Erythroblast (primary cell): ENCODE data around the gene C2CD2.

ENCODE experiments used
- DNase-seq, 2 experiments: peaks; one replicate each; lab custom pipeline; 2025; lab: John Stamatoyannopoulos, UW
- GATA1 ChIP-seq: IDR thresholded peaks from 2 replicates; pipeline ENCODE4 v1.6.1; 2011; ENCODE audit warnings: low read depth, mild to moderate bottlenecking, control low read depth, low read length, moderate library complexity
- POLR2A ChIP-seq: IDR thresholded peaks from 2 replicates; pipeline ENCODE4 v1.6.1; 2011; ENCODE audit warnings: mild to moderate bottlenecking, low read length

C2CD2 gene

DNA sequence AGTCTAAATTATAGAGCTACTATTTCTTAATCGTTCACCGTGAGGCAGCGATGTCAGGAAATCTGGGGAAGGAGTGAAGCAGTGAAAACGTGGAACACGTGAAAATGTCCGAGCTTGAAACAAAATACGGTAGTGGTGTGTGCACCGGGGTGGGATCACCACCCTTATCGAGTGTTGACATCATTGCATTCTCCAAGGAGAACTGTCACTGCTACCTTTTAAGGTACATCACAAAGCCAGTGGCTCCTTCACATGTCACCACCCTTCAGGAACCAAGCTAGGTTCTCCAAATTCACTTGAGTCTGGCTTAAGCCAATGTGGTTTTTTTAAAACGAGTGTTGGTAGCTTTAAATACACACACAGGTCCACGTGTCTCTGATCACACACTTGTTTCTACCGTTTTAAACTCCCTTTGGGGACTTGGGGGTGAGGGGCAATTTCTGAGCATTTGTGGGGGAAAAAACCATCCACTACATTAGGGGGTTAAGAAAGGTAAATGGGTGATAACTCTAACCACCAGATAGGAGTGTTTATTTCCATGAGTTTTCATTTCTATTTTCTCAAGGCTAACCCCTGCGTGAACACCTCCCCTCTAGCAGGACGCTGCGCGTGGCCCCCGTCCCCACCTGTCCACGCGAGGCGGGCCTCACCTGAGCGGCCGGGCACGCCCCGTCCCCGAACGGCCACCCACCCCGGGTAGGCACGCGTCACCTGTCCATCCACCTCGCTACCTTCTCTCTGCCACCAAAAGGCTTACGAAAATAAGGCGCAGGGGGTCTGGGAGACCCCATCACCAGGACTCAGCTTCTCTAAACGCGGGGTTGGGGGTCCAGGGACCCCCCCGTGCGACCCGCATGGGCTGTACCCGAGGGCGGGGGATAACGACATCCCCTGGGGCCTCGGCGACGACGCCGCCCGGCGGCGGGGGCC is 75.7 kb downstream of the C2CD2 start:
- peak; percentile 52 to 57 for DNase-seq
- no peak for TF ChIP-seq POLR2A

- DNase-seq: no peak
- no peak for TF ChIP-seq POLR2A
- TF ChIP-seq GATA1: no peak
These were observed 76.7 kb downstream of the C2CD2 start for GRCh38 chr21:41876928-41877652.

GRCh38 chr21:41876396-41876795 is 77.4 kb downstream of the C2CD2 start:
- DNase-seq: no peak
- TF ChIP-seq GATA1 (no peak), POLR2A (no peak)

DNA sequence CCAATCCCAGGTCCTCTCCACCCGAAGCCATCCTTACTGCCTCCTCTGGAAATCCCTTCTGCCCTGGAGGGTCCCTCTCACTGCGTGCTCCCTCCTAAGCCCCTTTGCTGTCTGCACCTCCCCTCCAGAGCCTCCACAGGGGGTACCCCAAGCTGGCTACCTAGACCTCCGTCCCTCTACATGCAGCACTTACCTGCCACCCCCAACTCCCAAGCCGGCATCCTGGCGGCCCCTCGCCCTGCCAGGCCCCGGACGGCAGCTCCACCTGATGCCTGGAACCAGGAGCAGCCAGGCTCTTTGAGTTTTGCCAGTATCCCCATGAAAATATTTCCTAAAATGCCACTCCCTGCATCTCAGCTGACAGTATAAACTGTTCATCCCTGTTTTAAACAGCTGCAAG is 78.7 kb downstream of the C2CD2 start:
- TF ChIP-seq POLR2A (no peak), GATA1 (no peak)
- DNase-seq: no peak

- DNase-seq: no peak
- TF ChIP-seq GATA1 (no peak), POLR2A (no peak)
These were observed 79.2 kb downstream of the C2CD2 start for GRCh38 chr21:41874611-41875010.

- DNase-seq: no peak
- TF ChIP-seq POLR2A (no peak), GATA1 (no peak)
These were observed 80.4 kb downstream of the C2CD2 start for GRCh38 chr21:41873426-41873825.

DNA sequence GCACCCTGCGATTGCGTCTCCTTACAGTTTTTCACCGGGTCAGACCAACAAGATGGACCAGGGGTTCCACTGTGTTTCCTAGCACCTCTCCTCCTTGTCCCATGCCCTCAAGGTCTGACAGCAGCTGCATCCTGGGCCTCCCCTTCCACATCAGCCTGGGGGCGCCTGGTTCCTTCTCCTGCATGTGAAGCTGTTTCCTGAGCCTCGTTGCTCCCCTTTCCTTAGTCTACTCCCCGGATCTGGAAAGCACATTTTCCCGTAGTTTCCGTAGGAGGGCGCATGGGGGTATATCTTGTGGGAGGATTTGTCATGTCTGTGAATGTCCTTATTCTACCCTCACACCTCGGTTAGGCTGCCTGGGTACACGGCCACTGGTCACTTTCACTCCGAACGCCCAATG is 80.8 kb downstream of the C2CD2 start:
- no peak for DNase-seq
- no peak for TF ChIP-seq GATA1
- TF ChIP-seq POLR2A: no peak

DNA sequence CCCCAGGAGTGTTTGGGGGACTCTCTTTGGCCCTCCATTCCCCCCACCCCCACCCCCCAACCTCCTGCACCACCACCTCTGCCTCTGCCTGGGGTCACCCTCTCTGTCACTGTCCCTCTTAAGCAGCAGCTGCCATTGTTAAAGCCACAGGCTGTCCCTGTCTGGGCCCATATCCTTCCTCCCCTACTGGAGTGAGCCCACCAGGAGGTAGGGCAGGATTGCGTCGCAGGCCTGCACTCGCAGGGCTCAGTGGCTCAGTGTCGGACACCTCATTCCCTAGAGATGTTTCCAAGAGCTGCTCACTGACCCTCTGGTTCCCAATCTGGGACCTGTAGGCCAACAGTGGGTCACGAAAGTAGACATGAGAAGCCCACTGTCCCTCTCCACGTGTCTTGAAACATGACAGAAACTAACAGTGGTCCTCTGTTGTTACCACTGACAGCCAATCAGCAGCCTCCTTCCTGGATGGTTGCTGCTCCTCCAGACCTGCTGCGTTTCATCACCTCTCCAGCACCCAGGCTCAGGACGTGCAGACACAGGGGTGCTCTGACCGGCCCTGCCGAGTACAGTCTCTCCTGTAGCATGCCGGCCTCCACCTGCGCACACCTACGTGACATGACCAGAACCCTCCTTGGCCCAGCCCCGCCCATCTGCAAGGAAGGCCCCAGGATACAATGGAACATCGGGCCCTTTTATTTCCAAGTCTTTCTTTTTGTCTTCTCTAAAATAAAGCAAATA is 82.4 kb downstream of the C2CD2 start:
- no peak for DNase-seq
- no peak for TF ChIP-seq POLR2A
- TF ChIP-seq GATA1: no peak

GRCh38 chr21:41869771-41870170 is 84.0 kb downstream of the C2CD2 start:
- no peak for DNase-seq
- TF ChIP-seq GATA1 (no peak), POLR2A (no peak)

- no peak for DNase-seq
- TF ChIP-seq GATA1: no peak
These were observed 85.6 kb downstream of the C2CD2 start for GRCh38 chr21:41868062-41868710.

DNA sequence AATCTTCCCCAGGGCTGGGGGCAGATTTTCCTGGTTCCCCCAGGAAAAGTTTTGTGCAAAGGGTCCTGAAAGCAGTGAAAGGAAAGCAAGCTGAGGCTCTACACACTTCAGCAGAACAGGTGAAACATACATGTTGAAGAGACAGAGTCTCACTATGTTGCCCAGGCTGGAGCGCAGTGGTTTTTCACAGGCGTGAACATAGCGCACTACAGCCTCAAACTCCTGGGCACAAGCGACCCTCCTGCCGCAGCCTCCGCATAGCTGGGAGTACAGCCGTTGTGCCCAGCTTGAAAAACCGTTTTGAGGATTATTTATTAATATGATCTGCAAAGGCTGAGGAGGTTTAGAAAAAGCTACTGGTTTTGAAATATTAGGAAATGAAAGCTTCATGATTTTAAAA is 86.5 kb downstream of the C2CD2 start:
- no peak for TF ChIP-seq POLR2A
- no peak for TF ChIP-seq GATA1
- no peak for DNase-seq

DNA sequence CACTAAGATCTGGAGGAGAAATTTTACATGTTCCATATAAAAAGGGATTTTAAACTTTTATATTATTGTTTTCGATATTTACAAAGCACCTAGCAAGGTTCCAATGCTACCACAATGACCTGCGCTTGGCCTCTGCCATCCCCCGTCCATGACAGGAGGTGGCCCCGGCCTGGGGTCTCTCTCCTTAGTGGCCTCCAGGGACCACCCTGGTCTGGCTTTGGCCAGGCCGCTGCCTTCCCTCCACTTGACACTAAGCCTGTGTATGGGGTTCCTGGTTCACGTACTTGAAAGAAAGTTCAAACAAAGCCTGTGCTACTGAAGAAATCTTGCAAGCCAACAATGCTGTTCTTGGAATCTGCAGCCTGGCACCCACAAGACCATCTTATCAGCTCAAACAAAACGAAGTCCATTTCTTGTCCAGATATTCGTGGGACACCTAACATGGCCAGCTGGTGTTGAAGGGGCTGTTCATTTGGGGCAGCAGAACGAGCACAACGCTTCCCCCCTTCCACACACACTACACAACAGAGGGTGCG is 87.5 kb downstream of the C2CD2 start:
- no peak for DNase-seq
- TF ChIP-seq GATA1: no peak
- TF ChIP-seq POLR2A: no peak
